HG02884 (cell line): Measurements from ENCODE around the gene AGAP1.
"Not testable (repeated sequence)": the region's sequence is repeated elsewhere in the genome, so short reads cannot be mapped to it uniquely, and the experiment has no call there.

Source experiments
- ATAC-seq: cut with Tn5 transposase; IDR thresholded peaks from one replicate; pipeline ENCODE4 v1.9.1; 2021; ENCODE audit warnings: mild to moderate bottlenecking, moderate library complexity; ENCODE audit not compliant: unreplicated experiment

The AGAP1 gene

DNA sequence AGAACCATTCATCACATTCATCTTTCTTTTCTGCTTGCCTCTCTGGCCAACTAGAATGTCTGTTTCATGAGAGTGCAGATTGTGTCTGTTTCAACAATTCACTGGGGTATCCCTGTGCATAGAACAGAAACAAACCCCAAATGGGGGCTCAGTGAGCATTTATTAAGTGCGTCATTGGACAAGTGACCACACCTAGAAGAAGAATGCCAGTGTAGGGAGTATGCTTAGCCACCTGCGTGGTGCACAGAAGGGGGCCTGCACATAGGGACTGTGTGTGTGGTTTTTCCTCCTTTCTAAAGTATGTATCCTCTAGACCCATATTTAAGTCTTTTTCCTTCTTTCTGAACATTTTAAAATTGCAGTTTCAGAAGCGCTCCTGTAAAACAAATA, 255.9 kb downstream of the AGAP1 start:
- ATAC-seq: no peak

DNA sequence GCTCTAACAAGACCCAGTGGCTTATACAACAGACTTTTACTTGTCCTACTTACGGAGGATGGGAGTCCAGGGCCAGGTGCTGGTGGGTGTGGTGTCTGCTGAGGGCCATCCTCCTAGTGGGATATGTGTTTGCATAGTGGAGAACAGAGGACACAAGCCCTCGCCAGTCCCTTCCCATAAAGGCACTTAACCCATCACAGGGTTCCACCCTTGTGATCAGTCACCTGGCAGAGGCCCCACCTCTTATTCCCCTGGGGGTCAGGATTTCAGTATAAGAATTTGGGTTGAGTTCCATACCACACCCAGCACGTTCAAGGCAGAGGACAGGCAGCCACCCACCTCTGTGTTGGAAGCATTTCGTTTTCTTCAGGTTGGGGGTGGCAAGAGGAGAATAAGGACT, 259.0 kb downstream of the AGAP1 start:
- no peak for ATAC-seq

DNA sequence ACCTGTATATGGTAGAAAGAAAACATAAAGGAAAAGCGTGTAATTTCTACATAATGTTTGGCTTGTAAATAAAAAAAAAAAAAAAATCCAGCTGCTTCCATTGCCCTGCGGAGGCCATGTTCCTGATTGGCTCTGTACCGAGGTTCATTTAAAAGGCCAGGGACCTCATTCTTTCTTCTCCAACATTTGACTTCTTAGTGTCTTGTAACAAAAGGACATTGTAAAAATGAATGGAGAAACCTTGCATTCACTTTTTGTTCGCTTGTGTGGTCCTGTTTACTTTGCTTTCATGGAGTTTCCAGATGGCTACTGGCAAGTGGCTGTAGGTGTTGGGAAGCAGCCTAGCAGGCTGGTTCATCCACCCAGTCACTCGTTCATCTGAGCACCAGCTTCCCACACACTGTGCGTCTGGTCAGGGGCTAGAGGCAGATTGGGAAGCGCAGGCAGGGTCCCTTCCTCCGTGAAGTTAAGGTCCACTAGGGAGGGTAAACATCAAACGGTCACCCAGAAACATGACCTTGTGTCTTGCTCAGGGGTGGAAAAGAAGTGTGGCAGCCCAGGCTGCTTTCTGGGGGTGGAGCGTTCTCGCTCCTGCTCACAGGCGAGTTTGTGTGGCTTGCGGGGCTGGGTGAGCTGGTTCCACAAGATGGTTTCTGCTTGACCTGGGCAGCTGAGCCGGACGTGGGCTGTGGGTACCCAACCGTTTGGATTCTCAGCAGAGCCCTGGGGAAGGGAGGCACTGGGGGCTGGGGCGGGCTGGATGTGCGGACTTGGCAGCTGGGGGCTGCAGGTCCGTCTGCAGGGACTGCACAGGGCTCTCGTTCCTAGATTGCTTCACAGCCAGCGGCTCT, 260.7 kb downstream of the AGAP1 start:
- no peak for ATAC-seq

DNA sequence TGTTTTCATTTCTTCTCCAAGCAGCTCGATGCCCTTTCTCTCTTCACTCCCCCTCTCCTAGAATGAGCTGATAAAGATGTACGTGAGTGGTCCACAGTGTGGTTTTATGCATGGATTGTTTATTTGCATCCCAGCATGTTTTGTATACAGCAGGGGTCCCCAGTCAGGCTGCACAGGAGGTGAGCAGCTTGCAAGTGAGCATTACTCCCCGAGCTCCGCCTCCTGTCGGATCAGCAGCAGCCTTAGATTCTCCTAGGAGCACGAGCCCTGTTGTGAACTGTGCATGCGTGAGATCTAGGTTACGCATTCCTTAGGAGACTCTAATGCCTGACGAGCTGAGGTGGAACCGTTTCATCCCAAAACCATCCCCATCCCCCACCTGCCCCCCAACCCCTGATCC, 262.6 kb downstream of the AGAP1 start:
- ATAC-seq: no peak

DNA sequence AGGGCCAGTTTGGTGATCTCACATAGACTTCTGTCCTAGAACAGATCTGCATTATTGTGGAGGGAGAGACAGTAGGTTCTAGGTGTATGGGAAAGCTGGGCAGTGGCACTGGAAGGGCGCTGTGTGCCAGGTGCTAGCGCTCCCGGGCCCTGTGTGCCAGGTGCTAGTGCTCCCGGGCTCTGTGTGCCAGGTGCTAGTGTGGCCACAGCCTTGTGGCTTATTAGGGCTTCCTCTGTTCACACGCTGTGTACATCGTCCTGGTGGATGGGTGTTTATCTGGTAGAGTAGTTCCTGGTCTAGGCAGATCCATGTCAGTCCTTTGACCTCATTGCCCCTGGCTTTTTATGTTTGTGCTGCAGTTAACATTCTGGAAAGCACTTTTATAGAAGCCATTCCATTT, 263.4 kb downstream of the AGAP1 start:
- ATAC-seq: no peak

DNA sequence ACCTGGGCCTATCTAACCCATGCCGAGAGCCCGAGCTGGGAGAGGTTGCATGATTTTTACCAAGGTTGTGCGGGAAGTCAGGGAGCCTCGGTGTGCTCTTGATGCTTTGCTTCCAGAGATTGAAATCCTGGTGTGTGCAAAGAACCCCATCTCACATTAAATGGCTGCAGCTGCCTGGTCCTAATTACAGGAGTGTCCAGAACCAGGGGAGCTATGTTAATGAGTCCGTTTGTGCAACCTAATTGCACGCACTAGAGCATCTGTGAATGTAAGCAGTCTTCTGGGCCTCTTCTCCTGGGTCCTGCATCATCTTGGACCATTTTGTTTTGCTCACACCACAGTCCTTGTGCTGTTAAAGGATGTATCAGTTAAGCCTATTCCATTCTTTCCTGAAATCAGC, 263.8 kb downstream of the AGAP1 start:
- ATAC-seq: no peak

DNA sequence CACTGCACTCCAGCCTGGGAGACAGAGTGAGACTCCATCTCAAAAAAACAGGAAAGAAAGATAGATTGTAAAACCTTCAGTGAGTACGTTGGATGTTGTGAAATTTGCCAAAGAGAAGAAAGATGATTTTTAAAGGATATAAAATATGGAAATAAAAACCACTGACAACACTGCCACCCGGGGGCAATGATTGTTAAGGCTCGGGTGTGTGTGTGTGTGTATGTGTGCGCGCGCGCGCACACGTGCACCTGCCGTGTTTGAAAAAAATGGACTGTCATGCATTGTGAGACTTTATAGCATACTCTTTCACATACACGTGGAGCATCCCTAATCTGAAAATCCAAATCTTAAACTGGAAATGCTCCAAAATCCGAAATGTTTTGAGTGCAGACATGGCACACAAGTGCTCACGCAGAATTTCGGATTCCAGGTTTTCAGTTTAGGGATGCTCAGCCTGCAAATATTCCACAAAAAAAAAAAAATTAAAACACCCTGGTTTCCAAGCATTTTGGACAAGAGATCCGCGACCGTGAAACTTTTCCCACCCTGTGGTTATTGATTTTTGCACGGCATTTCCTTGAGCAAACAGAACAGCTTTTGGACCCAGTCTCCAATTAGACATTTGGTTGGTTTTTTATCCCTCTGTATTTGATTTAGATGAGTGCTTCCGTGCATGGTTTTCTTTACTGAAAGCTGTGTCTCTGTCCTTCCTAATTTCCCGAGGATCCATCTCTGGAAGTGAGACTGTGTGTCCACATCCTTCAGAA, 269.2 kb downstream of the AGAP1 start:
- ATAC-seq: no peak

DNA sequence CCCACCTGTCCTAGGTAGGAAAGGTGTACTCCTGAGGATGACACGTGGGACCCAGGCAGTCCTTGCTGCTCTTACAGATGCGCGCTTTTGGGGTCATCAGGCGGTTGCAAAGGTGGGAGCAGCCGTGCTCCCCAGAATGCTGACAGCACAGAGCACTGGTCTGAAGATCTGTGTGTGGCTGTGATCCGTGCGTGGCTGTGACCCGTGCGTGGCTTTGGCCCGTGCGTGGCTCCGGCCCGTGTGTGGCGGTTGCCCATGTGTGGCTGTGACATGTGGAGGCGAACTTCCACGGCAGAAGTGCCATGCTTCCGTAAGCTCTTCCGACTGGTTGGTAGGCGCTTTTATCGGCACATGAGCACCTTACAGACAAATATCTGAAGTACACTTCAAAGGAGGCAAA, 270.0 kb downstream of the AGAP1 start:
- no peak for ATAC-seq

DNA sequence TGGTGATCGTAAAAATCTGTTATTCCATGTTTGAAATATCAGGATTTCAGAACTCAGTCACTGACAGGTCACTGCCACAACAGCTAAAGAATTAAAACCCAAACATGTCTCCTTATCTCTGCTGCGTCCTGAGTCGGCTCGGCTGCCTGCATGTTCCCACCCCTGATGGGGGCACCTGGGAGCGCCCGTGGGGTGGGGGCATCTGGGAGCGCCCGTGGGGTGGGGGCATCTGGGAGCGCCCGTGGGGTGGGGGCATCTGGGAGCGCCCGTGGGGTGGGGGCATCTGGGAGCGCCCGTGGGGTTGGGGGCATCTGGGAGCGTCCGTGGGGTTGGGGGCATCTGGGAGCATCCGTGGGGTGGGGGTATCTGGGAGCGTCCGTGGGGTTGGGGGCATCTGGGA, 270.6 kb downstream of the AGAP1 start:
- ATAC-seq: not testable (repeated sequence)

DNA sequence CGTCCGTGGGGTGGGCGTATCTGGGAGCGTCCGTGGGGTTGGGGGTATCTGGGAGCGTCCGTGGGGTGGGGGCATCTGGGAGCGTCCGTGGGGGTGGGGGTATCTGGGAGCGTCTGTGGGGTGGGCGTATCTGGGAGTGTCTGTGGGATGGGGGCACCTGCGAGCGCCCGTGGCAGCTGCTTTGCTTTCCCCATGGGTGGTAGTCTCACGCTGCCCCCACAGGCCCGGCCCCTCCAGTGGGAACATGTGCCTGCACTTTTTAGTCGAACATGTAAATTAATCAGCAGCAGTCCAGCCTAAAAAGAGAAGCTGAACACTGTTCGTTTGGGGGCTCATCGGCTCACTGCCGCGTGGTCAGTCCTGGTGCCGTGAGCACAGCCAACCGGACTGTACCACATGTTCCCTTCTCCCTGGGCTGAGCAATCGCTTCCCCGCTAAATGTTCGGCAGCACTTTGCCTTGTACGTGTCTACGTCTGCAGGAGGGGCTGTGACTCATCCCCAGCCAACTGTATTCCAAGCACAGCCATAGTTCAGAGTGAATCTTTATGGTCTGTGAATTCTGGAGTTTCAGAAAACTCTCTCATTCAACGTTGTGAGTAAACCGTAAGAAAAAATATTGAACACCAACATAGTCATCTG, 271.5 kb downstream of the AGAP1 start:
- no peak for ATAC-seq

DNA sequence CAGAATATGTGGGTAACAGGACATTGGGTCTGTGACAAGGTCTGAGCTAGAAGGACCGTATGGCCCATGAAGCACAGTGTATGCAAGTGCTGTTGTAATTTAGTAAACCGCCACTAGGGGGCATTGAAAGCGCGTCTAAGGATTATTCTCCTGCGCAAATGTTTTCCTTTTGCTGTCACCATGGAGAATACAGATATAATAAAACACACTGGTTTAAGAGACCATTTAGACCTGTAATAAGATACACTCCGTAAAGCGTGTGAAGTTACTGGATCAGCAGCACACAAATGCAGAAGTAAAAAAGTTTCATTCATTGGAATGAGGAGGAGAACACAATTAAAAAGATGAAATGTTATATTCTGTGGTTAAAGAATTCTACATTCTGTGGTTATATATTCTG, 272.4 kb downstream of the AGAP1 start:
- ATAC-seq: peak; percentile 54

DNA sequence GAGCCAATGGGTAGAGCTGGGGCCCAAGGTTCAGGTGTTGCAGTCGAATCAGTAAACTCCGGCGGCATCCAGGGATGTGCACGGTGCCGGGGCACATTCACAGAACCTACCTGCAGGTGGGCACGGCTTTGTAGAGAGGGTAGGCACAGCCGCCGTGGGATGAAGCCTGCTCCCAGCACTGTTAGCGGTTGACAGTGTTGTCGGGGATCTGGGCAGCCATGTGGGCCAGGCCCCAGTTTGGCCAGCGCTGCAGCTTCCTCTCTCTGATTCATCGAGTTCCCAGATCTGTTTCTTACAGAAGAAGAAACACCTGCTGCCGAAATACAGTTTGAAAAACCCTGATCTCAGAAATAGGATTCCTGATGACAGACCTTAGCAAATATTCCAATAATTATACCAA, 274.8 kb downstream of the AGAP1 start:
- no peak for ATAC-seq

DNA sequence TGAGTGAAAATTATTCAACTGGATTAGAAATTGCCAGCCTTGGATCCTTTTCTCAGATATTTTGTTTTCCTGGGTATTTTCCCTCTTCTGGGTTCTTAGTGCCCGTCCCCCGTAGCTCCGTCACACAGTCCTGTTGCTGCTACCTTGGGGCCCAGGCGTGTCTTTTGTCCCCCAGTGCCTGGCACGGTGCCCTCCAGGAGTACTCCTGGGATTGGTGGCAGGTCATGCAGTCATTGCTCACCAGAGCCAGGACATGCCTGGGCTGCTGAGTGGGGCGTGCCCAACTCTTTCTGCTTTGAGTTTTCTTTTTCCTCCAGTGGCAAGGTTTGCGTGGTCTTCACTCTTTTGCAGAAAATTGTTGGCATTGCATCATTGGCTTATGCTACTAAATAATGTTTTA, 275.2 kb downstream of the AGAP1 start:
- no peak for ATAC-seq

DNA sequence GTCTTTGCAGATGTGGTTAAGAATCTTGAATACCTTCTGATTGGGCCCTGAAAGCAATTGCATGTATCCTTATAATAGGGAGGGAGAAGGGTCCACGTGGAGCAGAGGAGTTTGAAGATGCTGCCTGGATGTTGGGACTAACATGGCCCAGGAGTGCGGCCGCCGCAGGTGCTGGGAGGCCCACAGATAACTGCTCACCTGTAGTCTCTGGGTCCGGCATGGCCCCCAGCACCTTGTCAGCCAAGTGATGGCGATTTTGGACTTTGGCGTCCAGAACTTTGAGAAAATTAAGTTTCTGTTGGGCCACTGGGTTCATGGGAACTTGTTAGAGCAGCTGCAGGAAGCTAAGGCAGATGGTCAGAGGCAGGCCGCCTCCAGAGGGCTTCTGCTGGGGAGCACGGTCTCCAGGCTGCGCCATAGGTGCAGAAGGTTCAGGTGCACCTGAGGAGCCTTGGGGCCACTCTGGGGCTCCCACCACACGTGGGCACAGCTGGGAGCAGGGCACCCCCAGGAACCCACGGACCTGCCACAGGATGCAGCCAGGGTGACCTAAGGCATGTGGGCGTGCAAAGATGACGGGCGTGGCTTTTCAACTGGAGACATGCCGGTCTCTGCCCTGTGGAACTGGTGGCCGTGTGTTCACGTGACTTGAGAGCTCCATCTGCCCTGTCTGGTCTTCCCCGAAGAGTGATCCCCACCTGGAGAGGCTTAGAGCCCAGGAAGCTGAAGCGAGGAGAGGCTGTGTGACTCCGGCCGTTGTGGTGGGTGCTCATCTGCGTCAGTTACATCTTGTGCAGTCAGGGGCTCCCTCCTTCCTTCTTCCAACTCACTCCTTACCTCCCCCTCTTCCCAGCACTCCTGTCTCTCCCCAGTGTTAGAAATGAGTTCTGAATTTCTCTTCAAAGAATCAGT, 277.3 kb downstream of the AGAP1 start:
- no peak for ATAC-seq

DNA sequence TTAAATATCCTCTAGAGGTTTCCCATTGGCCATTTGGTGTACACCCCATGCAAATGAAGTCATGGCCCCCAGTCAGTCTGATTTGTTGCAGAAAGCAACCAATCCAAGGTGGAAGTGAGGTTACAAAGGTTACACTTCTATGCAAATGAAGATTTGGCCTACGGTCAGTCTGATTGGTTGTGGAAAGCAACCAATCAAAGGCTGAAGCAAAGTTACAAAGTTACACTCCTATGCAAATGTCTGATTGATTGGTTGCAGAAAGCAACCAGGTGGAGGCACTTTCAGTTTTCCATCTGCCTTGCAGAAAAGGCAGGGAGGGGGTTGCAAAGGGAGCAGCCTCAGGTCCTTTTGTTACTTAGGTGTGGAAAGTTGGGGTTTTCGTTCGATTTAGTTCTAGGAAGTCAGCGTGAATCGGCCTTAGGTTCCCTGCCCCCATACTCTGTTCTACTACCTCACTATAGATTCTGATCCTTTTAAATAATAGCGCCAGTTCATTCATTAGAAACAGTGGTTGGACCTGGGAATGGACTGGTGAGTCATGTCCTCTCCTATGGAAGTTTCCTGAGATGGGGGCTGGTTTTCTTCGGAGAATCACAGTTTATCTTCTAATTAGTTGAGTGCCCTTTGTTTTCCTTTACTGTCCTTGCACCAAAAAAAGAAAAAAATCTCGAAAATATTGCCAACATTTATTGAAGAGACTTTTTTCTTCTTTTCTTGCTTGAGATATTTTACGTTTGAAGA, 279.5 kb downstream of the AGAP1 start:
- no peak for ATAC-seq

DNA sequence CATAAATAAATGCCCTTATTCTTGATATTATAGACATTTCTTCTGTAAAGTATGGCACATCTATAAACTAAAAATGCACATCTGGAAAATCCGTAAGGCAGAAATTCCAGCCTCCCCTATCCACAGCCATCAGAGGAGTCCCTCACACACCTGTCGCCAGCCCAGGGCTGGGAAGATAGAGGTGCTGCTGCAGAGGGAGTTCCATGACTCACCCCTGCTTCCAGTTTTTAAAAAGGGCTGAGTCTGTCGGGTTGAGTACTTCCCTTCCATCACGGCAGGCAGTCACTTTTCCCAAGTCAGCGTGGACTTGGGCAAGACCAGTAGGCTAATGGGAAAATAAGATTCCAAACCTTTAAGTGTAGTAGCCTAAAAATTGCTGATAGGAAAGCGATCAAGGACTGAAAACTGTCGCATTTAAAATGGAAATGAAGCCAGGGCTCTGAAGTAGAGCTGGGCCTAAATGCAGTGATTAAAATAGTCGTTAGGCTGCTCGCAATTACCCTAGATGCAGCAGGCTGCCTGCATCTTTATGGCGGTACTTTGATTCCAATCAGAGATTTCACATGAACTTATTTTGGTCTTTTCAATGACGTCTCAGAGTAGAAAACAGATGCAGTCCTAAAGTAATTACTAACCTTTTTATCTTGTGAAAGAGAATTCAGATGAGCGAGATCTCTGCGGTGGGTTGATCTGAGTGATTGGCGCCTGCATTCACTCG, 280.5 kb downstream of the AGAP1 start:
- ATAC-seq: no peak

DNA sequence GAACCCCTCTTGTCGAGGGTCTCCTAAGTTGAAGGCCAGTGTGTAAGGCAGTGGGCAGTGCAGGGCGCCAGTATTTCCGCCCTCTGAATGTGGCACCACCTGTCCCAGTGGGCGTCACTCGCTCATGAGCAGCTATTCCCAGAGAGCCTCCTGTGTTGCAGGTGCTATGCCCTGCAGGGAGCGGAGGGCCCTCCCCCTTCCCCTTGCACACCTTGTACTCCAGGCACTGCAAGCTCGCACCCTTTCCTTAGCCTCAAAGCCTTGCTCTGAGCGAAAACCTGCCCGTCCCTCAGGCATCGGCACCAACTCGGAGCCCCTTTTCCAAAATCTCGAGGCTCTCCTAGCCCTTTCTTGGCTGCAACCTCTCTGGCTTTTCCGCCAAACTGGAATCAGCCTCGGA, 282.7 kb downstream of the AGAP1 start:
- no peak for ATAC-seq

DNA sequence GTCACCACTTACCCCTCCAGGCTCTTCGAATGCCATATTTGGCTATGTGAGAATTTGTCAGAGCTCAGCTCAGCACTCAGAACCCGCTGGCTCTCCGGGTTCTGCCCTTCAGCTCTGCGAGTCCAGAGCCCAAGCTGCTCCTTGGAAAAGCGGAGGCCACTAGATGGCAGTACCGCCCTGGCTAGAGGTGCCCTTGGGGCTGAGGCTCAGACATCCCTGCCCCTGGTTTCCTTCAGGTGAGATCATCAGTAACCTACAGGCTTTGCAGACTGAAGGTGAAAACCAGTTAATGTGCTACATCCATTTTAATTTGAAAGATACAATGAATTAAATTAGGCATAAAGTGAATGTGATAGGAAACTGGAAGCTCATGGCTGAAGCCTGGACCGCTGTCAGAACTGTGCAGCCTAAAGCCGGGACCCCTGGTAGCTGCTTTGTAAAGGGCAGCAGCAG, 285.6 kb downstream of the AGAP1 start:
- ATAC-seq: no peak

DNA sequence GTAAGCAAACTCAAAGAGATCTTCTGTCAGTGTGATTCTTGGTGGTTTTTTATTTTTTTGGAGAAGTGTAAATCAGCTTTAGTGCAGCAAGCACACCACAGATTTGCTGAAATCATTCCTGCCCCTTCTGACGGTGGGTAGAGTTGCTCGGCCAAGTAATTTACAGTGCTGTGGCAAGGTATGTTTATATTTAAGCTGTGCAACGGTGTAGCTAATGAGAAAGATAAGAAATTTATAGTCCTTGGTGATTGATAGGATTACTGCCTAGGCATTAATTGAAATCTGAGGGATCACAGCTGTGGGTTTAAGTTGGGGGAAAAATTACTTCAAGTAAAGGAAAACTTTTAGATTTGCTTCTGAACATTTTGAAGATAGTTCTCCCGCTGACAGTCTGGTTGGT, 286.6 kb downstream of the AGAP1 start:
- ATAC-seq: no peak
